HCT116 (cell line): ENCODE data around the gene SFT2D2.
"Not testable (repeated sequence)": the region's sequence is repeated elsewhere in the genome, so short reads cannot be mapped to it uniquely, and the experiment has no call there.

Experiments
- CEBPB ChIP-seq: IDR thresholded peaks from 2 replicates; pipeline ENCODE4 v1.6.1; 2012; ENCODE audit warnings: low read depth
- EZH2 ChIP-seq: fragments of 200-600 bp; sonication (generic); IDR thresholded peaks from 2 replicates; pipeline ENCODE4 v1.6.1; 2017; ENCODE audit warnings: antibody characterized with exemption, mixed run types
- POLR2A ChIP-seq: IDR thresholded peaks from 2 replicates; pipeline ENCODE4 v1.7.0; 2011; ENCODE audit warnings: borderline replicate concordance; ENCODE audit not compliant: insufficient read depth, insufficient read length; ENCODE audit errors: extremely low read depth
- POLR2AphosphoS5 ChIP-seq: IDR thresholded peaks from 2 replicates; pipeline ENCODE4 v1.6.1; 2011; ENCODE audit warnings: mild to moderate bottlenecking, low read depth, low read length, moderate library complexity
- SRF ChIP-seq: IDR thresholded peaks from 2 replicates; pipeline ENCODE4 v1.6.1; 2012; ENCODE audit warnings: low read depth
- TF ChIP-seq, protein P1 (sequence below), 3 experiments: fragments of 200-600 bp in 1 of 3; sonication (generic) in 1 of 3; IDR thresholded peaks in 2 of 3; conservative IDR thresholded peaks in 1 of 3; 2 replicates each; pipeline ENCODE4 v1.5.1; 2012 to 2017; ENCODE audit warnings: low read depth in 2 of 3, low read length in 2 of 3, antibody characterized with exemption in 1 of 3, borderline replicate concordance in 1 of 3, control low read depth in 1 of 3, mild to moderate bottlenecking in 1 of 3, mixed read lengths in 1 of 3, mixed run types in 1 of 3, moderate library complexity in 1 of 3; ENCODE audit not compliant: insufficient read depth in 1 of 3
- TF ChIP-seq, protein P2 (sequence below): IDR thresholded peaks from 2 replicates; pipeline ENCODE4 v1.6.1; 2011; ENCODE audit warnings: mild to moderate bottlenecking, low read length, moderate library complexity; ENCODE audit not compliant: insufficient replicate concordance; ENCODE audit errors: extremely low read depth
- TF ChIP-seq, protein P3 (sequence below): IDR thresholded peaks from 2 replicates; pipeline ENCODE4 v1.6.1; 2012

DNA sequence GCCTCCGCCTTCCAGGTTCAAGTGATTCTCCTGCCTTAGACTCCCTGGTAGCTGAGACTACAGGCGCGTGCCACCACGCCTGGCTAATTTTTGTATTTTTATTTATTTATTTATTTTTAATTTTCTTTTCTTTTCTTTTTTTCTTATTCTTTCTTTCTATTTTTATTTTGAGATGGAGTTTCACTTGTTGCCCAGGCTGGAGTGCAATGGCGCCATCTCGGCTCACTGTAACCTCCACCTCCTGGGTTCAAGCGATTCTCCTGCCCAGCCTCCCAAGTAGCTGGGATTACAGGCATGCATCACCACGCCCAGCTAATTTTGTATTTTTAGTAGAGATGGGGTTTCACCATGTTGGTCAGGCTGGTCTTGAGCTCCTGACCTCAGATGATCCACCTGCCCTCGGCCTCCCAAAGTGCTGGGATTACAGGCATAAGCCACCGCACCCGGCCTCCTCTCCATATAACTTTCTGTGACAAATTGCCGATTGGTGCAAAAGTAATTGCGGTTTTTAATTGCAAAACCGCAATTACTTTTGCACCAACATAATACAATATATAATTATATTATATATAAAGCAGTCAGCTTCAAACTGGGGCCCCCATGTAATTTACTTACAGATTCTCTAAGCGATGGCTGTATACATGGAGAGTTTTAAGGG, 44.6 kb upstream of the SFT2D2 start:
- TF ChIP-seq EZH2, POLR2A, POLR2AphosphoS5, CEBPB, SRF: not testable (repeated sequence)
- TF ChIP-seq, protein P1, sequence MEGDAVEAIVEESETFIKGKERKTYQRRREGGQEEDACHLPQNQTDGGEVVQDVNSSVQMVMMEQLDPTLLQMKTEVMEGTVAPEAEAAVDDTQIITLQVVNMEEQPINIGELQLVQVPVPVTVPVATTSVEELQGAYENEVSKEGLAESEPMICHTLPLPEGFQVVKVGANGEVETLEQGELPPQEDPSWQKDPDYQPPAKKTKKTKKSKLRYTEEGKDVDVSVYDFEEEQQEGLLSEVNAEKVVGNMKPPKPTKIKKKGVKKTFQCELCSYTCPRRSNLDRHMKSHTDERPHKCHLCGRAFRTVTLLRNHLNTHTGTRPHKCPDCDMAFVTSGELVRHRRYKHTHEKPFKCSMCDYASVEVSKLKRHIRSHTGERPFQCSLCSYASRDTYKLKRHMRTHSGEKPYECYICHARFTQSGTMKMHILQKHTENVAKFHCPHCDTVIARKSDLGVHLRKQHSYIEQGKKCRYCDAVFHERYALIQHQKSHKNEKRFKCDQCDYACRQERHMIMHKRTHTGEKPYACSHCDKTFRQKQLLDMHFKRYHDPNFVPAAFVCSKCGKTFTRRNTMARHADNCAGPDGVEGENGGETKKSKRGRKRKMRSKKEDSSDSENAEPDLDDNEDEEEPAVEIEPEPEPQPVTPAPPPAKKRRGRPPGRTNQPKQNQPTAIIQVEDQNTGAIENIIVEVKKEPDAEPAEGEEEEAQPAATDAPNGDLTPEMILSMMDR (IDR thresholded peaks at IDR 0.05 in 2 of 3, conservative IDR thresholded peaks at IDR 0.05 in 1 of 3; ENCODE audit: borderline replicate concordance in 1 of 3, insufficient read depth in 1 of 3, low read depth in 2 of 3, low read length in 2 of 3), result not testable (repeated sequence)
- TF ChIP-seq, protein P2, sequence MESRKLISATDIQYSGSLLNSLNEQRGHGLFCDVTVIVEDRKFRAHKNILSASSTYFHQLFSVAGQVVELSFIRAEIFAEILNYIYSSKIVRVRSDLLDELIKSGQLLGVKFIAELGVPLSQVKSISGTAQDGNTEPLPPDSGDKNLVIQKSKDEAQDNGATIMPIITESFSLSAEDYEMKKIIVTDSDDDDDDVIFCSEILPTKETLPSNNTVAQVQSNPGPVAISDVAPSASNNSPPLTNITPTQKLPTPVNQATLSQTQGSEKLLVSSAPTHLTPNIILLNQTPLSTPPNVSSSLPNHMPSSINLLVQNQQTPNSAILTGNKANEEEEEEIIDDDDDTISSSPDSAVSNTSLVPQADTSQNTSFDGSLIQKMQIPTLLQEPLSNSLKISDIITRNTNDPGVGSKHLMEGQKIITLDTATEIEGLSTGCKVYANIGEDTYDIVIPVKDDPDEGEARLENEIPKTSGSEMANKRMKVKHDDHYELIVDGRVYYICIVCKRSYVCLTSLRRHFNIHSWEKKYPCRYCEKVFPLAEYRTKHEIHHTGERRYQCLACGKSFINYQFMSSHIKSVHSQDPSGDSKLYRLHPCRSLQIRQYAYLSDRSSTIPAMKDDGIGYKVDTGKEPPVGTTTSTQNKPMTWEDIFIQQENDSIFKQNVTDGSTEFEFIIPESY, result not testable (repeated sequence)
- TF ChIP-seq, protein P3, sequence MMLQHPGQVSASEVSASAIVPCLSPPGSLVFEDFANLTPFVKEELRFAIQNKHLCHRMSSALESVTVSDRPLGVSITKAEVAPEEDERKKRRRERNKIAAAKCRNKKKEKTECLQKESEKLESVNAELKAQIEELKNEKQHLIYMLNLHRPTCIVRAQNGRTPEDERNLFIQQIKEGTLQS, result not testable (repeated sequence)
